ENCODE data around the gene PEF1.

PEF1 gene

DNA sequence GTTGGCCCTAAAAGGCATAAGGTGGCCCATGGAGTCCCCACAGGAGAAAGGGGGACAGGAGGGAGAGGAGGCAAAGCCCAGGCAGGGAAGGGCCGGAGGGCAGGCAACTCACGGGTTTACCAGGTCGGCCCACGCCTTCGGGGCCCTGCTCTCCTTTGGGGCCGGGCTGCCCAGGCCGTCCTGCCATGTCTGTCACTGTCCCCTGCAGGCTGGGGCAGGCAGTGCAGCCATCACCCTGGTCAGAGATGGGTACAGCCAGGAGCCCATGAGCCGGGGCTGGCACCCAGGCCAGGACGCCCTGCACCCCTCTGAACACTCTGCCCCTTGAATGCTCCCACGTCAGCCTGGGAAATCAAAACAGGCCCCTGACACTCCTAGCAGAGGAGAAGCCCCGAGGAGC is 39.3 kb upstream of the PEF1 start:
- no peaks in the 10 kb centered on the region for H3K9me3 ChIP-seq
- H3K36me3 ChIP-seq = no peaks in the 10 kb centered on the region
- H3K4me1 ChIP-seq (ENCODE audit: control insufficient read depth in 1 of 2, insufficient read depth in 1 of 2, low read depth in 1 of 2, low read length in 1 of 2) = no peaks in the 10 kb centered on the region
- no peak overlapping the region for H3K4me3 ChIP-seq (ENCODE audit: low read depth in 1 of 2, low read length in 1 of 2)
- H3K27me3 ChIP-seq = peaks cover 28% of the 10 kb centered on the region
- H3K27ac ChIP-seq = no peak overlapping the region
- no peak for TF ChIP-seq CTCF (IDR thresholded peaks at IDR 0.05)

GRCh38 chr1:31681415-31681814 is 36.7 kb upstream of the PEF1 start:
- no peaks in the 10 kb centered on the region for H3K4me1 ChIP-seq (ENCODE audit: control insufficient read depth in 1 of 2, insufficient read depth in 1 of 2, low read depth in 1 of 2, low read length in 1 of 2)

DNA sequence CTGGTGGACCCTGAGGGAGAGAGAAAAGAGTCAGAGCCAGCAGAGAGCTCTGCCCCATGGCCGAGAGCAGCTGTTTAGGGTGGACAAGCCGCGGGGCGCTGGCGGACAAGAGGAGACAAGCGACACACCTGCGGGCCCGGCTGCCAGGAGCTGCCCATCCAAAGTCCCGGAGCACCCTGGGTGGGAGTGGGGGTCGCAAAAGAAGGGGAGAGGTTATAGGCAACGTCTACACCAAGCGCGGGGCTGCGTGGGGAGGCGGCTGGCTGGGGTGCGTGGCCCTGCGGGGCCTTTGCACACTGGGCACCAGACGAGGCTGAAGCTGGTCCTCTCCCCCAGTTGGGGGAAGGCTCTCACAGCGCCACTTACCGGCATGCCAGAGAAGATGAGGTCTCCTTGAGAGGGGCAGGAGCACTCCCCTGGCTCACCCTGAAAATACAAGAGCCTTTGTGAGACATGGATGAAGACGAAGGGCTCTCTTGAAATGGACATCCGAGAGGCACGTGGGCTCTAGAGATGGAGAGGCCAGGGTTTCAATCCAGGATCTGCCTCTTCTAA is 35.1 kb upstream of the PEF1 start:
- H3K27ac ChIP-seq = no peak overlapping the region
- no peaks in the 10 kb centered on the region for H3K4me1 ChIP-seq (ENCODE audit: control insufficient read depth in 1 of 2, insufficient read depth in 1 of 2, low read depth in 1 of 2, low read length in 1 of 2)
- H3K27me3 ChIP-seq = peaks cover 37% of the 10 kb centered on the region
- H3K36me3 ChIP-seq = no peaks in the 10 kb centered on the region
- no peak overlapping the region for H3K4me3 ChIP-seq (ENCODE audit: low read depth in 1 of 2, low read length in 1 of 2)
- TF ChIP-seq CTCF (IDR thresholded peaks at IDR 0.05) = no peak
- no peaks in the 10 kb centered on the region for H3K9me3 ChIP-seq

More at GRCh38 chr1:31681415-31681814, 36.7 kb upstream of the PEF1 start:
- TF ChIP-seq CTCF (IDR thresholded peaks at IDR 0.05) = no peak
- no peak overlapping the region for H3K27ac ChIP-seq
- no peak overlapping the region for H3K4me3 ChIP-seq (ENCODE audit: low read depth in 1 of 2, low read length in 1 of 2)
- H3K9me3 ChIP-seq = no peaks in the 10 kb centered on the region
- H3K36me3 ChIP-seq = no peaks in the 10 kb centered on the region
- H3K27me3 ChIP-seq = peaks cover 42% of the 10 kb centered on the region

GRCh38 chr1:31679091-31679490 is 34.4 kb upstream of the PEF1 start:
- Histone ChIP-seq H3K4me3 (ENCODE audit: low read depth in 1 of 2, low read length in 1 of 2) (no peak overlapping the region), H3K4me1 (ENCODE audit: control insufficient read depth in 1 of 2, insufficient read depth in 1 of 2, low read depth in 1 of 2, low read length in 1 of 2) (no peaks in the 10 kb centered on the region), H3K27me3 (peaks cover 37% of the 10 kb centered on the region), H3K36me3 (no peaks in the 10 kb centered on the region), H3K9me3 (no peaks in the 10 kb centered on the region), H3K27ac (no peak overlapping the region)
- no peak for TF ChIP-seq CTCF (IDR thresholded peaks at IDR 0.05)

DNA sequence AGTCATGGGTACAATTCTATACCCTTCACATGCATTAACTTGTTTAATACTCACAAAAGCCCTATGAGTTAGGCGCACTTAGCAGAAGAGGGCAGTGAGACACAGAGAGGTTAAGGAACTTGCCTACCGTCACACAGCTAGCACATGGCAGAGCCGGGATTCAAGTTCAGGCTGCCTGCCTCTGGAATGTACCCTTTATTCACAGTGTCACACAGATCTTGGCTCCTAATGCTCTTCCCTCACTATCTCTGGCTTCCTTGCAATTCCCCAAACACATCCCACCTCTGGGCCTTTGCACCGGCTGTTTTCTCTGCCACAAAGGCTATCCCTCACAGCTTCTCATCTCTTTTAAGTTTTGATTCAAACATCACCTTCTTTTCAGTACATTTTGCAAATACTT is 34.0 kb upstream of the PEF1 start:
- Histone ChIP-seq H3K4me1 (ENCODE audit: control insufficient read depth in 1 of 2, insufficient read depth in 1 of 2, low read depth in 1 of 2, low read length in 1 of 2) (no peaks in the 10 kb centered on the region), H3K9me3 (no peaks in the 10 kb centered on the region), H3K36me3 (no peaks in the 10 kb centered on the region), H3K27ac (no peak overlapping the region), H3K27me3 (peaks cover 37% of the 10 kb centered on the region), H3K4me3 (ENCODE audit: low read depth in 1 of 2, low read length in 1 of 2) (no peak overlapping the region)
- TF ChIP-seq CTCF (IDR thresholded peaks at IDR 0.05) = no peak

DNA sequence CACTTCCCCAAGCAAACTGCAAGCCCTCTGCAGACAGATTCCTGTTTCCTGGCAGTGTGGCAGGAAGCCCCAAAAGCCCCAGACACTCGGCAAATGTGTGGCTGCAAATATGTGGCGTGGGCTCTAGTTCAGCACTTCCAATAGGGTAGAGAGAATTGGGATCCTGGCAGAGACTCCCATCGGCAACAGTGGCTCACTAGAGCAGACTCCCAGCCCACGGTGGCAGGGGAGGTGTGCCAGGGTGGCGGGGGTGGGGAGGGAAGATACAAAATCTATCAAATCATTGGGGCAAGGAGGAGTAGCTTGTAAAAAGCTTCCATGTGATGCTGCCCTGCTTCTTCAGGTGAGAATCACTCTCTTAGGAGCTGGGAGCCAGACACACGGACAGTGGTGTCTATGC is 33.3 kb upstream of the PEF1 start:
- TF ChIP-seq CTCF (IDR thresholded peaks at IDR 0.05) = no peak
- Histone ChIP-seq H3K4me1 (ENCODE audit: control insufficient read depth in 1 of 2, insufficient read depth in 1 of 2, low read depth in 1 of 2, low read length in 1 of 2) (no peaks in the 10 kb centered on the region), H3K9me3 (no peaks in the 10 kb centered on the region), H3K36me3 (no peaks in the 10 kb centered on the region), H3K27me3 (peaks cover 37% of the 10 kb centered on the region), H3K4me3 (ENCODE audit: low read depth in 1 of 2, low read length in 1 of 2) (no peak overlapping the region), H3K27ac (no peak overlapping the region)
